Stimulated activated CD4-positive, alpha-beta T cell treated with anti-CD3 and anti-CD28 coated beads, Interleukin-12 subunit alpha, Interleukin-12 subunit beta, amount 100 ng/mL, for 24 hours (primary cell): ENCODE data around the gene ZNF660.
A peak's percentile ranks its signal among the peaks of the same experiment; 100 is the strongest.

ENCODE experiments used
- DNase-seq, 2 experiments: peaks; one replicate each; pipeline ENCODE4 v3.0.0-alpha.2; 2020; ENCODE audit warnings: low read depth in 2 of 2

The ZNF660 gene

GRCh38 chr3:44632193-44632592 is 47.4 kb downstream of the ZNF660 start:
- no peak for DNase-seq

DNA sequence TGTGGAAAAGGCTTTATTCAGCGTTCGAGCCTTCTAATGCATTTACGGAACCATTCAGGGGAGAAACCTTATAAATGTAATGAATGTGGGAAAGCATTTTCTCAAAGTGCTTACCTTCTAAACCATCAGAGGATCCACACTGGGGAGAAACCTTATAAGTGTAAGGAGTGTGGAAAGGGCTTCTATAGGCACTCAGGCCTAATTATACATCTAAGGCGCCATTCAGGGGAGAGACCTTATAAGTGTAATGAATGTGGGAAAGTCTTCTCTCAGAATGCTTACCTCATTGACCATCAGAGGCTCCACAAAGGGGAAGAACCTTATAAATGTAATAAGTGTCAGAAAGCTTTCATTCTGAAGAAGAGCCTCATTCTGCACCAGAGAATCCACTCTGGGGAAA is 57.6 kb downstream of the ZNF660 start:
- no peak for DNase-seq

GRCh38 chr3:44643024-44643423 is 58.3 kb downstream of the ZNF660 start:
- DNase-seq, result no peak

GRCh38 chr3:44647771-44648170 is 63.0 kb downstream of the ZNF660 start:
- no peak for DNase-seq

DNA sequence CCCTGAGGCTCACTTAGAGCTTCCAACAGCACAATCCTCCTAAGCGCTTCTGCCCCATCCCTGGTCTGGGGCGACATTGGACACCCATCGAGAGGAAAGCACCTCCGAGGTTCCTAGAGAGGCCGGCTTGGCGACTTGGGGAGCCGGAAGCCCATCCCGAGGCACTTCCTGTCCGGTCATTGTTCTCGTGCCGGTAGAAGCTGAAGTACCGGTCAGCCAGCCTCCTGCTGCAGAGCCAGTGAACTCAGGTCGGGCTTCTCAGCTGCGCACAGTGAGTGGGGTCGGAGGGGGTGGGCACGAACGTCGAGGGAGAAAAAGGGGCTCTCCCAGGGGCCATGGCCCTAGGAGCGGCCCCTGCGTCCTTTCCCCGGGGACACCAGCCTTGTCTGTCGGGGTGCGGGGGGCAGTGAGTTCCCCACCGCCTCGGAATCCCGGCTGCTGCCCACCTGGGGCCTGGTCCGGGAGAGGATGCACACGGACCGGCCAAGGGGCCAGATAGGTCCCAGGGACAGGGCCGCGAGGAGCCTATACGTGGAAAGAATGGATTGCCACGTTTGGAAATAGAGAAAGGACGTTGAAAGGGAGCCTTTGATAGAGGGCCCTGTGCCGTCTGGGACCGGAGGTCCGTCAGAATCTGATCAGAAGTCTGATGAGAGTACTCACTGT is 63.9 kb downstream of the ZNF660 start, which contains the start of gene ZNF35:
Gene ZNF35 (plus strand): TSS at position 169 of the 666 bp plus-strand sequence. CDS start 2,336 bp downstream, outside the sequence.
- DNase-seq, result peak; percentile 5 to 42
